Measurements from ENCODE around the gene SLC13A2. TPM values are rescaled to one million over a fixed set of nuclear protein-coding genes. Genes with fewer than 3 reads are reported as not detected.

SLC13A2 gene
- total and polyA plus RNA-seq, 2 of the 4 experiments (the other 2 are of a cell fraction), result not detected

DNA sequence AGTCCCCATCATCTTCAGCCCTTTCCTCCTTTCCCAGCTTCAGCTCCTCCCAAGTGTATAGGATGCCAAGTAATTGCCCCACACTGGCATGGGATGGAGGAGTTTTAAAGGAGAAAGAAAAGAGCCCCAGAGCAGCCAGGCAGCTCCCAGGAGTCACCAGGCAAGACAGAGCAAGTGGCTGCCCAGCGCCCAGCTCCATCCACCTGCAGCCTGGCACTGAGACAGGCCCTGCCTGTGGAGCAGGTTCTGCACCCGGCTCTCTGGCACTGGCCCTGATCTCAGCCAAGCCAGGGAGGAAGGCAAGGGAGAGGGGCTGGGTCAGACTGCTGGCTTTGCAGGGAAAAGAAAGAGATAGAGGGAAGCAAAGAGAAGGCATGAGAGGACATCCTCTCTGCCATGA lies 54.4 kb downstream of the SLC13A2 start:
- H3K4me2 ChIP-seq (ENCODE audit: low read depth, low read length), result no peak overlapping the region
- no peak overlapping the region for H4K91ac ChIP-seq (ENCODE audit: insufficient read depth, low read depth, low read length)
- in situ Hi-C loops (cut with MboI; ENCODE audit: low sequenced_read_pairs) (no loop called here), intact Hi-C loops (cut with micrococcal nuclease) (no loop called here), dilution Hi-C loops (cut with HindIII; ENCODE audit: low sequenced_read_pairs, unreplicated experiment) (no loop called here)
- no peak overlapping the region for H4K5ac ChIP-seq (ENCODE audit: low read depth, low read length)
- no peak overlapping the region for H2AK9ac ChIP-seq (replicated peaks; ENCODE audit: low read depth, low read length, poor library complexity)
- H3K27ac ChIP-seq (ENCODE audit: insufficient read depth, low read length), result no peak overlapping the region
- no peaks in the 10 kb centered on the region for H3K36me3 ChIP-seq (ENCODE audit: control insufficient read depth, insufficient read depth, low read length)
- H2AK5ac ChIP-seq (ENCODE audit: low read depth, low read length), result no peak overlapping the region
- ChIA-PET POLR2A (ENCODE audit: unreplicated experiment) (no interaction called here), CTCF (no interaction called here)
- H2BK120ac ChIP-seq (ENCODE audit: low read depth, low read length), result no peak overlapping the region
- BruUV-seq (replicated peaks), result no TSS peak
- no peak overlapping the region for H3K4ac ChIP-seq (ENCODE audit: low read depth, low read length)
- H3K4me1 ChIP-seq (ENCODE audit: control insufficient read depth, insufficient read depth, low read length), result peaks cover 22% of the 10 kb centered on the region
- H2BK15ac ChIP-seq (ENCODE audit: low read depth, low read length), result no peak overlapping the region
- peaks cover 13% of the 10 kb centered on the region for H3K27me3 ChIP-seq (ENCODE audit: control insufficient read depth, insufficient read depth, low read length)
- no peak overlapping the region for H3K23ac ChIP-seq (ENCODE audit: low read depth, low read length)
- H3K9me1 ChIP-seq (ENCODE audit: insufficient read depth, low read length), result peaks cover 6% of the 10 kb centered on the region
- H4K20me1 ChIP-seq (ENCODE audit: insufficient read depth, low read length), result no peaks in the 10 kb centered on the region
- no peaks in the 10 kb centered on the region for H3K9me3 ChIP-seq (ENCODE audit: control insufficient read depth, insufficient read depth, low read length)
- H2AFZ ChIP-seq (replicated peaks; ENCODE audit: low read length, poor library complexity), result no peak overlapping the region
- DNase-seq, result no peak
- no peak overlapping the region for H2BK20ac ChIP-seq (ENCODE audit: low read depth, low read length)
- WGBS, 2 experiments (ENCODE audit: extremely low coverage in 2 of 2, insufficient read length in 1 of 2), result no CpG with 5 or more reads among the region's 2 CpGs
- no peak for ATAC-seq (ENCODE audit: low read depth)
- no peaks in the 10 kb centered on the region for H3K79me1 ChIP-seq (ENCODE audit: low read depth in 1 of 2, low read length in 2 of 2)
- no peak overlapping the region for H3K4me3 ChIP-seq (ENCODE audit: insufficient read depth, low read depth, low read length)
- H3K56ac ChIP-seq (ENCODE audit: extremely low read depth, insufficient read depth, low read length), result no peak overlapping the region
- no peak for TF ChIP-seq MXI1 (IDR thresholded peaks at IDR 0.05; ENCODE audit: borderline replicate concordance, low read depth, low read length)
- no peak for TF ChIP-seq BHLHE40 (IDR thresholded peaks at IDR 0.05; ENCODE audit: low read depth, low read length)
- TF ChIP-seq, protein P1, sequence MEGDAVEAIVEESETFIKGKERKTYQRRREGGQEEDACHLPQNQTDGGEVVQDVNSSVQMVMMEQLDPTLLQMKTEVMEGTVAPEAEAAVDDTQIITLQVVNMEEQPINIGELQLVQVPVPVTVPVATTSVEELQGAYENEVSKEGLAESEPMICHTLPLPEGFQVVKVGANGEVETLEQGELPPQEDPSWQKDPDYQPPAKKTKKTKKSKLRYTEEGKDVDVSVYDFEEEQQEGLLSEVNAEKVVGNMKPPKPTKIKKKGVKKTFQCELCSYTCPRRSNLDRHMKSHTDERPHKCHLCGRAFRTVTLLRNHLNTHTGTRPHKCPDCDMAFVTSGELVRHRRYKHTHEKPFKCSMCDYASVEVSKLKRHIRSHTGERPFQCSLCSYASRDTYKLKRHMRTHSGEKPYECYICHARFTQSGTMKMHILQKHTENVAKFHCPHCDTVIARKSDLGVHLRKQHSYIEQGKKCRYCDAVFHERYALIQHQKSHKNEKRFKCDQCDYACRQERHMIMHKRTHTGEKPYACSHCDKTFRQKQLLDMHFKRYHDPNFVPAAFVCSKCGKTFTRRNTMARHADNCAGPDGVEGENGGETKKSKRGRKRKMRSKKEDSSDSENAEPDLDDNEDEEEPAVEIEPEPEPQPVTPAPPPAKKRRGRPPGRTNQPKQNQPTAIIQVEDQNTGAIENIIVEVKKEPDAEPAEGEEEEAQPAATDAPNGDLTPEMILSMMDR (conservative IDR thresholded peaks at IDR 0.05; ENCODE audit: low read depth, low read length), result no peak
- TF ChIP-seq RAD21 (IDR thresholded peaks at IDR 0.05; ENCODE audit: low read length), result no peak
- TF ChIP-seq, protein P2, sequence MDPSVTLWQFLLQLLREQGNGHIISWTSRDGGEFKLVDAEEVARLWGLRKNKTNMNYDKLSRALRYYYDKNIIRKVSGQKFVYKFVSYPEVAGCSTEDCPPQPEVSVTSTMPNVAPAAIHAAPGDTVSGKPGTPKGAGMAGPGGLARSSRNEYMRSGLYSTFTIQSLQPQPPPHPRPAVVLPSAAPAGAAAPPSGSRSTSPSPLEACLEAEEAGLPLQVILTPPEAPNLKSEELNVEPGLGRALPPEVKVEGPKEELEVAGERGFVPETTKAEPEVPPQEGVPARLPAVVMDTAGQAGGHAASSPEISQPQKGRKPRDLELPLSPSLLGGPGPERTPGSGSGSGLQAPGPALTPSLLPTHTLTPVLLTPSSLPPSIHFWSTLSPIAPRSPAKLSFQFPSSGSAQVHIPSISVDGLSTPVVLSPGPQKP (IDR thresholded peaks at IDR 0.05; ENCODE audit: borderline replicate concordance, low read depth, low read length), result no peak
- TF ChIP-seq POLR2A (IDR thresholded peaks at IDR 0.05; ENCODE audit: low read depth, low read length), result no peak
- TF ChIP-seq CHD1 (IDR thresholded peaks at IDR 0.05; ENCODE audit: low read depth, low read length), result no peak
- no peak for TF ChIP-seq RFX5 (IDR thresholded peaks at IDR 0.05; ENCODE audit: low read depth, low read length)
- TF ChIP-seq CEBPB (IDR thresholded peaks at IDR 0.05; ENCODE audit: low read depth, low read length), result no peak
- TF ChIP-seq, protein P3, sequence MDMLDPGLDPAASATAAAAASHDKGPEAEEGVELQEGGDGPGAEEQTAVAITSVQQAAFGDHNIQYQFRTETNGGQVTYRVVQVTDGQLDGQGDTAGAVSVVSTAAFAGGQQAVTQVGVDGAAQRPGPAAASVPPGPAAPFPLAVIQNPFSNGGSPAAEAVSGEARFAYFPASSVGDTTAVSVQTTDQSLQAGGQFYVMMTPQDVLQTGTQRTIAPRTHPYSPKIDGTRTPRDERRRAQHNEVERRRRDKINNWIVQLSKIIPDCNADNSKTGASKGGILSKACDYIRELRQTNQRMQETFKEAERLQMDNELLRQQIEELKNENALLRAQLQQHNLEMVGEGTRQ (IDR thresholded peaks at IDR 0.05; ENCODE audit: low read depth, low read length), result no peak
- no peak for TF ChIP-seq RCOR1 (IDR thresholded peaks at IDR 0.05; ENCODE audit: insufficient replicate concordance, low read length)
- TF ChIP-seq MAZ (IDR thresholded peaks at IDR 0.05; ENCODE audit: borderline replicate concordance, low read depth, low read length), result no peak
- TF ChIP-seq MAFK (IDR thresholded peaks at IDR 0.05; ENCODE audit: low read depth, low read length), result no peak
- TF ChIP-seq NFE2L2 (IDR thresholded peaks at IDR 0.05; ENCODE audit: low read depth, low read length), result no peak
- TF ChIP-seq SMC3 (IDR thresholded peaks at IDR 0.05; ENCODE audit: low read depth, low read length), result no peak
- no peak for TF ChIP-seq FOS (IDR thresholded peaks at IDR 0.05; ENCODE audit: low read depth, low read length)
- no peak overlapping the region for H3K18ac ChIP-seq (ENCODE audit: low read depth, low read length)
- no peak overlapping the region for H4K8ac ChIP-seq (ENCODE audit: low read depth in 2 of 2, low read length in 2 of 2)
- H3K14ac ChIP-seq (replicated peaks; ENCODE audit: low read depth, low read length), result no peak overlapping the region
- no peak overlapping the region for H3K9ac ChIP-seq (ENCODE audit: low read depth, low read length)
- H2BK5ac ChIP-seq (ENCODE audit: low read depth, low read length, poor library complexity, severe bottlenecking), result no peak overlapping the region
